GM21619 (cell line): ENCODE results near the gene AGPAT1.
"Not testable (repeated sequence)": the region's sequence is repeated elsewhere in the genome, so short reads cannot be mapped to it uniquely, and the experiment has no call there.

Experiments used
- ATAC-seq: cut with Tn5 transposase; IDR thresholded peaks from one replicate; pipeline ENCODE4 v1.9.1; 2021; ENCODE audit not compliant: unreplicated experiment

AGPAT1 gene

GRCh38 chr6:32151181-32151862 lies 24.6 kb downstream of the AGPAT1 start:
- ATAC-seq: no peak

- no peak for ATAC-seq
Observed at GRCh38 chr6:32149932-32150870, 25.7 kb downstream of the AGPAT1 start.

GRCh38 chr6:32149092-32149755 lies 26.7 kb downstream of the AGPAT1 start:
- no peak for ATAC-seq

GRCh38 chr6:32148289-32149091 lies 27.4 kb downstream of the AGPAT1 start:
- ATAC-seq: no peak

GRCh38 chr6:32147401-32148132 lies 28.3 kb downstream of the AGPAT1 start:
- no peak for ATAC-seq

- ATAC-seq: no peak
Observed at GRCh38 chr6:32146687-32147086, 29.2 kb downstream of the AGPAT1 start.

- no peak for ATAC-seq
Observed at GRCh38 chr6:32146287-32146686, 29.6 kb downstream of the AGPAT1 start.

- not testable (repeated sequence) for ATAC-seq
Observed at GRCh38 chr6:32144238-32144637, 31.6 kb downstream of the AGPAT1 start.

- no peak for ATAC-seq
Observed at GRCh38 chr6:32140420-32141046, 35.4 kb downstream of the AGPAT1 start.

- ATAC-seq: no peak
Observed at GRCh38 chr6:32139590-32139989, 36.3 kb downstream of the AGPAT1 start.

GRCh38 chr6:32137454-32137853 lies 38.4 kb downstream of the AGPAT1 start:
- no peak for ATAC-seq

GRCh38 chr6:32133786-32134185 lies 42.1 kb downstream of the AGPAT1 start:
- no peak for ATAC-seq

GRCh38 chr6:32132110-32132509 lies 43.8 kb downstream of the AGPAT1 start:
- ATAC-seq: no peak

GRCh38 chr6:32131439-32131948 lies 44.4 kb downstream of the AGPAT1 start:
- ATAC-seq: no peak

- no peak for ATAC-seq
Observed at GRCh38 chr6:32129297-32130088, 46.4 kb downstream of the AGPAT1 start.

GRCh38 chr6:32128751-32129296 lies 47.1 kb downstream of the AGPAT1 start:
- ATAC-seq: no peak

- peak; percentile 84 for ATAC-seq
Observed at GRCh38 chr6:32127717-32128592, 47.9 kb downstream of the AGPAT1 start, which contains the start of gene ATF6B. TSS of gene ATF6B (minus strand) at chr6:32128246. CDS start at chr6:32128207, 39 bp downstream.
